DOHH2 (cell line): ENCODE data around the gene ROR2.

Experiments
- H3F3A ChIP-seq: fragments of 200-600 bp; sonication (generic), shearing (Covaris generic); 2 replicates; pipeline ENCODE4 v1.6.0; 2016; ENCODE audit warnings: antibody characterized with exemption, mild to moderate bottlenecking; ENCODE audit not compliant: control insufficient read depth, insufficient read depth
- H3K27ac ChIP-seq: fragments of 200-600 bp; sonication (generic); 2 replicates; pipeline ENCODE4 v1.5.1; 2014; ENCODE audit warnings: low read depth, mild to moderate bottlenecking, low read length, moderate library complexity
- H3K27me3 ChIP-seq: fragments of 200-600 bp; sonication (generic); 2 replicates; pipeline ENCODE4 v1.6.1; 2014; ENCODE audit warnings: mild to moderate bottlenecking, low read length, mixed read lengths; ENCODE audit not compliant: control insufficient read depth
- H3K36me3 ChIP-seq: fragments of 200-600 bp; sonication (generic); 2 replicates; pipeline ENCODE4 v1.6.1; 2014; ENCODE audit warnings: mild to moderate bottlenecking, low read length, moderate library complexity, mixed read lengths; ENCODE audit not compliant: control insufficient read depth
- H3K4me1 ChIP-seq: fragments of 200-600 bp; sonication (generic); 2 replicates; pipeline ENCODE4 v1.6.1; 2014; ENCODE audit warnings: mild to moderate bottlenecking, low read length, mixed read lengths; ENCODE audit not compliant: control insufficient read depth
- H3K4me2 ChIP-seq: fragments of 200-600 bp; sonication (generic); 2 replicates; pipeline ENCODE4 v1.6.0; 2014; ENCODE audit warnings: mild to moderate bottlenecking, low read length, moderate library complexity
- H3K4me3 ChIP-seq: fragments of 200-600 bp; sonication (generic); 2 replicates; pipeline ENCODE4 v1.5.1; 2014; ENCODE audit warnings: mild to moderate bottlenecking, low read length, mixed read lengths
- H3K79me2 ChIP-seq: fragments of 200-600 bp; sonication (generic); 2 replicates; pipeline ENCODE4 v1.6.1; 2014; ENCODE audit warnings: mild to moderate bottlenecking, low read length, mixed read lengths; ENCODE audit not compliant: control insufficient read depth
- H3K9me2 ChIP-seq: fragments of 200-600 bp; sonication (generic); replicated peaks from 2 replicates; pipeline ENCODE4 v1.6.1; 2014; ENCODE audit warnings: mild to moderate bottlenecking, low read length, mixed read lengths; ENCODE audit not compliant: control insufficient read depth
- H3K9me3 ChIP-seq: fragments of 200-600 bp; sonication (generic); 2 replicates; pipeline ENCODE4 v1.6.1; 2014; ENCODE audit warnings: antibody characterized with exemption, low read length, mixed read lengths; ENCODE audit not compliant: control insufficient read depth, insufficient read depth
- H4K20me1 ChIP-seq: fragments of 200-600 bp; sonication (generic); 2 replicates; pipeline ENCODE4 v1.6.0; 2014; ENCODE audit warnings: low read depth, mild to moderate bottlenecking, antibody characterized with exemption, low read length, moderate library complexity; ENCODE audit not compliant: control insufficient read depth, insufficient read depth
- CTCF ChIP-seq: fragments of 200-600 bp; sonication (generic); IDR thresholded peaks from one replicate; pipeline ENCODE4 v1.5.1; 2014; ENCODE audit warnings: antibody characterized with exemption, mild to moderate bottlenecking, low read depth, low read length; ENCODE audit not compliant: poor library complexity, severe bottlenecking
- EZH2phosphoT487 ChIP-seq: fragments of 200-600 bp; sonication (generic); IDR thresholded peaks from 2 replicates; pipeline ENCODE4 v1.6.1; 2017; ENCODE audit warnings: borderline replicate concordance, mild to moderate bottlenecking, antibody characterized with exemption, low read length, moderate library complexity, mixed read lengths

ROR2 gene

GRCh38 chr9:91949392-91949945 lies 559 bp downstream of the ROR2 start:
- Histone ChIP-seq H3K36me3 (no peaks in the 10 kb centered on the region), H3F3A (no peaks in the 10 kb centered on the region), H4K20me1 (0 out of 2 replicates have a peak, but pooled peaks cover 4% of the 10 kb centered on the region), H3K27me3 (peaks cover 30% of the 10 kb centered on the region), H3K9me2 (no peaks in the 10 kb centered on the region), H3K27ac (no peak overlapping the region), H3K4me2 (no peak overlapping the region), H3K79me2 (no peaks in the 10 kb centered on the region), H3K9me3 (no peaks in the 10 kb centered on the region), H3K4me1 (no peaks in the 10 kb centered on the region), H3K4me3 (no peak overlapping the region)
- no peak for TF ChIP-seq CTCF
- TF ChIP-seq EZH2phosphoT487 = no peak

GRCh38 chr9:91948597-91949391 lies 1.2 kb downstream of the ROR2 start:
- Histone ChIP-seq H3K36me3 (no peaks in the 10 kb centered on the region), H3K27me3 (peaks cover 30% of the 10 kb centered on the region), H3F3A (no peaks in the 10 kb centered on the region), H3K4me3 (no peak overlapping the region), H3K4me2 (no peak overlapping the region), H3K27ac (no peak overlapping the region), H3K9me2 (no peaks in the 10 kb centered on the region), H3K9me3 (no peaks in the 10 kb centered on the region), H3K79me2 (no peaks in the 10 kb centered on the region), H3K4me1 (no peaks in the 10 kb centered on the region), H4K20me1 (0 out of 2 replicates have a peak, but pooled peaks cover 4% of the 10 kb centered on the region)
- TF ChIP-seq CTCF (no peak), EZH2phosphoT487 (no peak)

DNA sequence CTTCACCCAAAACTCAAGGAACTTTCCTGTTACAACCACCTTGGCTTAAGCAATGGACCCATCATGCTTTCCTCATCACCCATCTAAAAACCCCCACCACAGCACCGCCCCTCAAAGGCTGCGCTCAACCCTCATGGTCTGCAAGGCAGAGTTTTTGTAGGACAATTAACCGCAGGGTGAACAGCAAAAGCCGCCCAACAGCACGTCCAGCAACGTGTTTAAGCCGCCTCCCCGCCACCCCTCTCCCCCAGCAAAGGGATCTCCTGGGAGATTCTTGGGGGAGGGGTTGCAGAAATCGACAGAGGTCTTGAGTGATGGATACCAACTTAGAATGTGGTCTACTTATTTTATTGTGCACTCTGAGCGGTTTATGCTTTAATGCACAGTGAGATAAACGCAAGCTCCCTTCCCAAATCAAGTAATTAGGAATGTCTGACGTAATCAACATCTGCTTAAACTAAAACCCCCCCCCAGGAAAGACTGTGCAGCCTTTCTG lies 1.9 kb downstream of the ROR2 start:
- no peak overlapping the region for H3K4me3 ChIP-seq

More for the DNA sequence above, 1.9 kb downstream of the ROR2 start:
- no peaks in the 10 kb centered on the region for H3K9me3 ChIP-seq
- no peak overlapping the region for H3K27ac ChIP-seq
- no peak overlapping the region for H3K4me2 ChIP-seq
- H3K36me3 ChIP-seq = no peaks in the 10 kb centered on the region
- H3K27me3 ChIP-seq = peaks cover 30% of the 10 kb centered on the region
- H3F3A ChIP-seq = no peaks in the 10 kb centered on the region
- H4K20me1 ChIP-seq = 0 out of 2 replicates have a peak, but pooled peaks cover 4% of the 10 kb centered on the region
- H3K79me2 ChIP-seq = no peaks in the 10 kb centered on the region
- no peak for TF ChIP-seq CTCF
- no peak for TF ChIP-seq EZH2phosphoT487
- H3K9me2 ChIP-seq = no peaks in the 10 kb centered on the region
- no peaks in the 10 kb centered on the region for H3K4me1 ChIP-seq
